Stimulated activated CD8-positive, alpha-beta memory T cell treated with anti-CD3 and anti-CD28 coated beads, Interleukin-7, amount 100 ng/mL, for 48 hours (primary cell): Measurements from ENCODE around the gene TMCO5A.

ENCODE experiments used
- DNase-seq, 2 donors: peaks; one replicate each; pipeline ENCODE4 v3.0.0-alpha.2; 2020; ENCODE audit warnings: low read depth in 1 of 2; ENCODE audit errors: extremely low read depth in 1 of 2

Gene TMCO5A

DNA sequence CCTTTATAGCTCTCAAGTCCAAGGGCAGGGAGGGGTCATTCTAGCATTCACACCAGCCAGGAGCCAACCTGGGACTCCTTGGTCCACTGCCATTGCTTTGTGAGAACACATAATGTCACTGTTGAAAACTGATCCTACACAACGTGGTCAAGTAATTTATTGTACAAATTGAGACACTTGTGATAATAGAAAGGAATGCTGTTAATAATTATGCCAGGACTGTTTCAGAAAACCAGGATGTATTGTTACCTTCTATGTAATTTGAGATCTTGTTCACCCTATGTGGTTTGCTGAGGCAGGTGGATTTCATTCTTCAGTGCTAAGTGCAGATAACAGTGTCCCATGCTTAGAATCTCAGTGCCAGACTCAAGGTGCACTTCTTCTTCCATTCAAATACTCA lies 33.3 kb downstream of the TMCO5A start:
- DNase-seq: no peak

DNA sequence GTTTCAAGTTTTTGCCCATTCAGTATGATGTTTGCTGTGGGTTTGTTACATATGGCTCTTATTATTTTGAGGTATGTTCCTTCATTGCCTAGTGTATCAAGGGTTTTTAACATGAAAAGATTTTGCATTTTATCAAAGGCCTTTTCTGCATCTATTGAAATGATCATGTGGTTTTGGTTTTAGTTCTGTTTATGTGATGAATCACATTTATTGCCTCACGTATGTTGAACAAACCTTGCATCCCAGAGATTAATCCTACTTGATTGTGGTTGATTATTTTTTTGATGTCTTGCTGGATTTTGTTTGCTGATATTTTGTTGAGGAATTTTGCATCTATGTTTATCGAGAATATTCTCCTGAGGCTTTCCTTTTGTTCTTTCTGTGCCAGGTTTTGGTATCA lies 39.4 kb downstream of the TMCO5A start:
- DNase-seq: no peak

DNA sequence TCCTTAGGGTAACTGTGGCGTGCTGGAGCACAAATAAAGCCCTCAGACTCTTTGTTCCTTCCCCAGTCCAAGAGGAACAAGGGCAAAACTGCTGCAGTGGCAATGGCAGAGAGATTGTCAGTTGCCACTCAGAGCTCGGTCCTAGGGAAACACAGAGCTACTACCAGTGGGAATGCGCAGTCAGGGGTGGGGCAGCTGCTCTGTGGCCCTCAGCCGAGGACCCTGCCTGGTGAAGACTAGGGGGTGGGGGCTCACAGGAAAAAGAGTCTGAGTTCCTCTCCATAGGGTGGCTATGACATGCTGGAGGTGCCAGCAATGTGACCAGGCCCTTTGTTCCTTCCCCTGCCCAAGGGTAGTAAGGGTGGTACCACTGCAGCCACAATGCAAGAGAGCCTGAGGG lies 43.8 kb downstream of the TMCO5A start:
- DNase-seq: no peak

DNA sequence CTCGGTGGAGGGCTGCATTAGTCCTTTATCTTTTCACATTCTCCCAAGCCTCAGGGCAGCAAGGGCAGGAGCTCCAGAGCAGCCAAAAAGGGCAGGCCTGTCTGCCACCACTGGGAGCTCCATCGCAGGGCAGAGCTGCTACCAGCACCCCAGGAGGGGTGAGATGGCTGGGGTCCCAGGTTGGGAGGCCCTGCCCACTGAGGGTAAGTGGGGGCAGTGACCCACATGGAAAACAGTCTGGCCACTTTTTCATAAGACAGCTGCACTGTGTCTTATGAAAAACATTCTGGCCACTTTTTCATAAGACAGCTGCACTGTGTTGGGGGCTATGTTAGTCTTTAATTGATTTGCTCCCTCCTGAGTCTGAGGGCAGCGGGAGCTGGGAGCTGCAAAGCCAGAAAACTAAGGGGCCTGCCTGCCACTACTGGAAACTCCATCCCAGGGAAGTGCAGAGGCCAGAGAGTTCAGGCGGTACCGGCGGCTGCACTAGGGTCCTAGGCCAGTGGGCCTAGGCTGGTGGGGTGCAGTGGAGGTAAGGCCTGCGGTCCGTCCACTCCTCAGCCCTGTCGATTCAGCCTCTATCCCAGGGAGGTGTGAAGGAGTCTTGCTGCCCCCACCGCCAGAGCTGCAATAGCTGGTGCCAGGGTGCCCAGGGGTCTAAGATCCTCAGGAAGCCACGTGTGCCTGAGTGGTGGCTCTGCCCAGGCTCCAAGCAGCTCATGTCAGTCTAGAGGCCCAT lies 45.4 kb downstream of the TMCO5A start:
- no peak for DNase-seq

DNA sequence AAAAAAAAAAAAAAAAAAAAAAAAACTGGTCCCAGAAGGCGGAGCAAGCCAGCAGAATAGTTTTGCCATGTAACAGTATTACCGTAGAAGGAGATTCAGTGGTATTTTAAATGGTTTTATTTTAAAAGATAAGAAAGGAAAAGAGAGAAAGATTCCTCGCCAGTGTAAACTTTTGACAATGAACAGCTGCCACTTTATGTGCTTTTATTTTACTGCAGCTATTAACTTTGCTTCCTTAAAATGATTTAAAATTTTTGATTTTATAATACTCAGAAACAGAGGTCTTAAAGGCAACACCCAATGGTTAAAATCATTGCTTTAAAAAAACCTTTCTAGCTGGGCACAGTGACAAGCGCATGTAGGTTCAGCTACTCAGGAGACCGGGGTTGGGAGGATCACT lies 46.8 kb downstream of the TMCO5A start:
- no peak for DNase-seq

DNA sequence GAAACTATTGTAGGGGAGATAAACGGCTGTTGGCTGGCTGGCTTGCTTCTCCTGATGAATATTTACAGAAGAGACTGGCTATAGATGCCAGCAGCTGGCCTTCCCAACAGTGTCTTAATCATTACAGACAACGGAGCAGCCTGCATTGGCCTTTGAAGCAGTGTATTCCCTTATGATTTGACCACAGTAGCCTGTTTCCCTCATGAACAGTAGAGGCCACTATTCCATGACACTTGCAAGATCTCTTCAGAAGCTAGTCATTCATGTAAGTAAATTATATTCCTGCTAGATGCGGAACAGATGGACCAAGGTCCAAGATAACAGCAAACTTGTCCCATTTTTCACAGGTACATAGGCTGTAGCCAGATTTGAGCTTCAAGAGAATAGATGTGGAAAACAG lies 47.3 kb downstream of the TMCO5A start:
- no peak for DNase-seq

DNA sequence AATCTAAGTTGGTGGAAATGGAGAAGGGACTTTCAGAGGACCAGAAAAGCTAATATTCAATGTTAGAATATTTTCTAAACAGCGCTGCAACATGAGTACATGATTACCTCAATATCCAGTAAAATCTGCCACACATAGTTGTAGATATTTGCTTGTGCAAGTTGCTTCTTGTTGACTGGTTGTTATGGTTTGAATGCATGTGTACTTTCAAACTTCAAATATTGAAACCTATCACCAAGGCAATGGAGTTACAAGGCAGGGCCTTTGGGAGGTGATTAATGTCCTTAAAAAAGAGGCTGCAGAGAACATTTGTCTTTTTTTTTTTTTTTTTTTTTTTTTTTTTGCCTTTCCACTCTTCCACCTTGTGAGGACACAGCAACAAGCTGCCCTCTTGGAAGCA lies 49.9 kb downstream of the TMCO5A start:
- DNase-seq: no peak

DNA sequence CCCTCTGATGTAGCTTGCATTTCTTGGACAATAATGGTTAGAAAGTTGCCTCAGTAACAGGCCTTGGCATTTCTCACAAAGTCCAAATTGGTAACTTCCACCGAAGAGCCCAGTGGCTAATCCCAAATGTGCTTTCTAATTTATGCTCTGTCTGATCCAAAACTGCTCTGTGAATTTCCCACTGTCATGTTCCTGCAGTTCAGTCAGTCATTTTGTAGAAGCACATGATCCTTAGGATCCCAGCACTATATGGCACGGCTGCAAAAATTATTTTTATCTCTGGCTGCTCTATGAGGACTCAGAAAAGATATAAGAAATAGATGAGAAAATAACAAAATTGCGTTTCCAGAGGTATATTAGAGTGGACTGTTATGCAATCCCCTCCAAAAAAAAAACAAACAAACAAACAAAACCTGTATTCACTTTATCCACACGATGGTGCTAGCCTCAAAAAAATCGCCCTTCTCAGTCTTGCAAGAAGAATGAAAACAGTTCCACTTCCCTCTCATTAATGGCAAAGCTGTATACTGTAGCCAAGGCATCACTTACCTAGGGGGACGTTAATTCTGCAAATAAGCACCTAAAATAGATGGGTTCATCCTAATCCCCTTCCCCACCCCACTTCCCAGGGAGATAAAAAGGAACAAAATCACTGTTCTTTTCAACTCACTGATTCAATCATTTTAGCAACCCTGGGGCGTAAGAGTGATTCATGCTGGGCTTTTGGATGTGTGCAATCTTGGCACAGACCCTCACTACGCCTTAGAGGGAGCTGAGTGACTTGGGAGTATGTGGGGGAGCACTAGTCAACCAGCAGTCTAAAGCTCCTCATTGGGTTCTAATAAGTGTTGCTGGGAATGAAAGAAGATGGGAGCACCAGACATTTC lies 61.3 kb downstream of the TMCO5A start:
- DNase-seq: no peak
